H1 (cell line): Measurements from ENCODE around the gene HIGD2A.

Experiments
- BRCA1 ChIP-seq: IDR thresholded peaks from 2 replicates; pipeline ENCODE4 v1.6.1; 2012; ENCODE audit warnings: low read depth, low read length, improper control_type of control experiment
- EZH2 ChIP-seq: fragments of 200-600 bp; sonication (generic); IDR thresholded peaks from 2 replicates; pipeline ENCODE4 v1.7.1; 2012; ENCODE audit warnings: low read depth, mild to moderate bottlenecking, moderate library complexity, low read length, inconsistent platforms; ENCODE audit not compliant: severe bottlenecking
- POLR2A ChIP-seq, 2 experiments: IDR thresholded peaks; 1 replicate in 1 of 2; 2 replicates in 1 of 2; pipeline ENCODE4 v1.6.1; 2011; ENCODE audit warnings: low read depth in 2 of 2, low read length in 2 of 2, mild to moderate bottlenecking in 2 of 2; ENCODE audit errors: control extremely low read depth in 1 of 2
- RAD21 ChIP-seq, 2 experiments: IDR thresholded peaks in 1 of 2; conservative IDR thresholded peaks in 1 of 2; 2 replicates each; pipeline ENCODE4 v1.6.1; 2011; ENCODE audit warnings: low read depth in 2 of 2, low read length in 2 of 2, improper control_type of control experiment in 1 of 2, inconsistent platforms in 1 of 2, mild to moderate bottlenecking in 1 of 2, moderate library complexity in 1 of 2
- TF ChIP-seq, protein P1 (sequence below): IDR thresholded peaks from 2 replicates; pipeline ENCODE4 v1.6.1; 2011; ENCODE audit warnings: low read depth, mild to moderate bottlenecking, low read length; ENCODE audit not compliant: insufficient read depth
- TF ChIP-seq, protein P2 (sequence below), 3 experiments: IDR thresholded peaks; 1 replicate in 2 of 3; 2 replicates in 1 of 3; pipeline versions ENCODE4 v1.5.1 to v1.6.1; 2011; ENCODE audit warnings: low read length in 3 of 3, mild to moderate bottlenecking in 3 of 3, inconsistent platforms in 2 of 3, low read depth in 1 of 3, moderate library complexity in 1 of 3; ENCODE audit not compliant: insufficient read depth in 1 of 3; ENCODE audit errors: control extremely low read depth in 1 of 3

- TF ChIP-seq, protein P1, sequence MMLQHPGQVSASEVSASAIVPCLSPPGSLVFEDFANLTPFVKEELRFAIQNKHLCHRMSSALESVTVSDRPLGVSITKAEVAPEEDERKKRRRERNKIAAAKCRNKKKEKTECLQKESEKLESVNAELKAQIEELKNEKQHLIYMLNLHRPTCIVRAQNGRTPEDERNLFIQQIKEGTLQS = no peak
- TF ChIP-seq, protein P2, sequence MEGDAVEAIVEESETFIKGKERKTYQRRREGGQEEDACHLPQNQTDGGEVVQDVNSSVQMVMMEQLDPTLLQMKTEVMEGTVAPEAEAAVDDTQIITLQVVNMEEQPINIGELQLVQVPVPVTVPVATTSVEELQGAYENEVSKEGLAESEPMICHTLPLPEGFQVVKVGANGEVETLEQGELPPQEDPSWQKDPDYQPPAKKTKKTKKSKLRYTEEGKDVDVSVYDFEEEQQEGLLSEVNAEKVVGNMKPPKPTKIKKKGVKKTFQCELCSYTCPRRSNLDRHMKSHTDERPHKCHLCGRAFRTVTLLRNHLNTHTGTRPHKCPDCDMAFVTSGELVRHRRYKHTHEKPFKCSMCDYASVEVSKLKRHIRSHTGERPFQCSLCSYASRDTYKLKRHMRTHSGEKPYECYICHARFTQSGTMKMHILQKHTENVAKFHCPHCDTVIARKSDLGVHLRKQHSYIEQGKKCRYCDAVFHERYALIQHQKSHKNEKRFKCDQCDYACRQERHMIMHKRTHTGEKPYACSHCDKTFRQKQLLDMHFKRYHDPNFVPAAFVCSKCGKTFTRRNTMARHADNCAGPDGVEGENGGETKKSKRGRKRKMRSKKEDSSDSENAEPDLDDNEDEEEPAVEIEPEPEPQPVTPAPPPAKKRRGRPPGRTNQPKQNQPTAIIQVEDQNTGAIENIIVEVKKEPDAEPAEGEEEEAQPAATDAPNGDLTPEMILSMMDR (IDR thresholded peaks at IDR 0.05; ENCODE audit: control extremely low read depth in 1 of 3, insufficient read depth in 1 of 3, low read depth in 1 of 3, low read length in 3 of 3) = no peak
- TF ChIP-seq RAD21 (IDR thresholded peaks at IDR 0.05 in 1 of 2, conservative IDR thresholded peaks at IDR 0.05 in 1 of 2; ENCODE audit: low read depth in 2 of 2, low read length in 2 of 2) = no peak
- TF ChIP-seq POLR2A (IDR thresholded peaks at IDR 0.05; ENCODE audit: control extremely low read depth in 1 of 2, low read depth in 2 of 2, low read length in 2 of 2) = no peak
- no peak for TF ChIP-seq EZH2
- no peak for TF ChIP-seq BRCA1
Measured at GRCh38 chr5:176359658-176360057, 28.9 kb upstream of the HIGD2A start.
